A549 treated with dexamethasone at 1 μM for 4 hours (cell line): ENCODE results near the gene MYOG. TPM values are rescaled to one million over a fixed set of nuclear protein-coding genes. Genes with fewer than 3 reads are reported as not detected.

Experiments used
- total RNA-seq: library from RNA; stranded (reverse); fragments of 200-300 nt; extraction: Qiagen RNA extraction; gene quantifications from 5 replicates; pipeline ENCODE4 v1.2.3, GENCODE V29; 2022

MYOG gene
- not detected in 5 replicates for total RNA-seq

GRCh38 chr1:203085528-203086406 is at the start of gene MYOG:
MYOG (minus strand) TSS chr1:203086012; CDS start chr1:203085961, 51 bp downstream.

GRCh38 chr1:203127666-203128430 is 42.0 kb upstream of the MYOG start, which contains the start of gene ADORA1:
ADORA1 (plus strand) TSS chr1:203127726; CDS start chr1:203128842, 1,116 bp downstream.

Other genes with a start within 250 kb of the MYOG start
- 13.7 to 15.4 TPM (median 14.3 TPM) in 5 replicates for gene RABIF, start 196.9 kb downstream of the MYOG start, total RNA-seq
- gene KLHL12, start 158.8 kb downstream of the MYOG start, total RNA-seq: 16.5 to 19.1 TPM (median 16.8 TPM) in 5 replicates
- 56.6 to 71.0 TPM (median 68.0 TPM) in 5 replicates for gene ADIPOR1, start 127.7 kb downstream of the MYOG start, total RNA-seq
- gene CYB5R1, start 118.8 kb downstream of the MYOG start, total RNA-seq: 19.3 to 21.4 TPM (median 20.6 TPM) in 5 replicates
- gene TMEM183A, start 78.6 kb downstream of the MYOG start, total RNA-seq: 43.4 to 52.9 TPM (median 48.8 TPM) in 5 replicates
- 0.13 to 0.42 TPM (median 0.34 TPM) in 5 replicates for gene PPFIA4, start 59.5 kb downstream of the MYOG start, total RNA-seq
- gene ADORA1, start 41.7 kb upstream of the MYOG start, total RNA-seq: 0.46 to 0.94 TPM (median 0.67 TPM) in 5 replicates
- gene MYBPH, start 89.8 kb upstream of the MYOG start, total RNA-seq: 0.05 TPM in 1 of 5 replicates, not detected in the others
- 0.11 to 0.24 TPM in 2 of 5 replicates, not detected in the others for gene CHI3L1, start 100.7 kb upstream of the MYOG start, total RNA-seq
- gene CHIT1, start 143.7 kb upstream of the MYOG start, total RNA-seq: not detected in 5 replicates
- gene BTG2, start 219.5 kb upstream of the MYOG start, total RNA-seq: 11.2 to 15.5 TPM (median 14.6 TPM) in 5 replicates